Fibroblast of peridontal ligament (primary cell): ENCODE results near the gene ARHGAP28.
"Not testable (repeated sequence)": the region's sequence is repeated elsewhere in the genome, so short reads cannot be mapped to it uniquely, and the experiment has no call there.

Source experiments
- DNase-seq: peaks from one replicate; pipeline ENCODE4 v3.0.0-alpha.2; 2010; ENCODE audit errors: extremely low read depth

The ARHGAP28 gene

GRCh38 chr18:6820314-6820713 is 90.8 kb downstream of the ARHGAP28 start:
- DNase-seq: no peak

GRCh38 chr18:6821356-6821755 is 91.8 kb downstream of the ARHGAP28 start:
- DNase-seq: peak; percentile 33

GRCh38 chr18:6827161-6827560 is 97.6 kb downstream of the ARHGAP28 start:
- DNase-seq: not testable (repeated sequence)

GRCh38 chr18:6827566-6827965 is 98.0 kb downstream of the ARHGAP28 start:
- DNase-seq: not testable (repeated sequence)

- peak; percentile 12 for DNase-seq
Observed at GRCh38 chr18:6830916-6831315, 101.4 kb downstream of the ARHGAP28 start.

GRCh38 chr18:6835345-6835744 is 105.8 kb downstream of the ARHGAP28 start:
- peak; percentile 33 for DNase-seq

- DNase-seq: no peak
Observed at GRCh38 chr18:6836331-6836730, 106.8 kb downstream of the ARHGAP28 start.

- DNase-seq: no peak
Observed at GRCh38 chr18:6837904-6838303, 108.4 kb downstream of the ARHGAP28 start.

GRCh38 chr18:6842081-6842480 is 112.6 kb downstream of the ARHGAP28 start:
- DNase-seq: no peak

- no peak for DNase-seq
Observed at GRCh38 chr18:6843308-6843707, 113.8 kb downstream of the ARHGAP28 start.

GRCh38 chr18:6845521-6845920 is 116.0 kb downstream of the ARHGAP28 start:
- not testable (repeated sequence) for DNase-seq

GRCh38 chr18:6850396-6850795 is 120.9 kb downstream of the ARHGAP28 start:
- DNase-seq: no peak

- DNase-seq: no peak
Observed at GRCh38 chr18:6851480-6851879, 122.0 kb downstream of the ARHGAP28 start.

GRCh38 chr18:6854811-6855210 is 125.3 kb downstream of the ARHGAP28 start:
- no peak for DNase-seq

GRCh38 chr18:6855767-6856166 is 126.3 kb downstream of the ARHGAP28 start:
- no peak for DNase-seq

- no peak for DNase-seq
Observed at GRCh38 chr18:6857300-6857699, 127.8 kb downstream of the ARHGAP28 start.

- peak; percentile 18 for DNase-seq
Observed at GRCh38 chr18:6859676-6860422, 130.3 kb downstream of the ARHGAP28 start.

GRCh38 chr18:6860804-6861448 is 131.4 kb downstream of the ARHGAP28 start:
- no peak for DNase-seq

GRCh38 chr18:6865251-6865650 is 135.7 kb downstream of the ARHGAP28 start:
- no peak for DNase-seq

- no peak for DNase-seq
Observed at GRCh38 chr18:6866552-6867085, 137.1 kb downstream of the ARHGAP28 start.

GRCh38 chr18:6868033-6868432 is 138.5 kb downstream of the ARHGAP28 start:
- DNase-seq: no peak

- no peak for DNase-seq
Observed at GRCh38 chr18:6871566-6871965, 142.1 kb downstream of the ARHGAP28 start.
